HepG2 (cell line): ENCODE results near the gene LYRM7. TPM values are rescaled to one million over a fixed set of nuclear protein-coding genes. Genes with fewer than 3 reads are reported as not detected.

Source experiments
- ATAC-seq: fragments of 200-7000 bp; cut with Tn5 transposase; 3 replicates; pipeline ENCODE4 v1.9.1; 2020; ENCODE audit warnings: mild to moderate bottlenecking, moderate library complexity
- BruUV-seq: library from RNA; stranded (reverse); fragments of 400-500 nt; replicated peaks from 2 replicates; lab custom pipeline; 2021; lab: Mats Ljungman, UMichigan
- CTCF ChIA-PET: fragments of 300-600 bp; formaldehyde crosslinking; extraction: SDS; loops from one replicate; lab custom pipeline; 2021; ENCODE audit warnings: low total read pairs, inconsistent platforms, low intra/inter-chr PET ratio; lab: Yijun Ruan, JAX
- POLR2A ChIA-PET: fragments of 350-600 bp; sonication (Branson Sonifier 250); formaldehyde crosslinking; loops from one replicate; lab custom pipeline; 2020; ENCODE audit warnings: antibody characterized with exemption, inconsistent platforms; lab: Yijun Ruan, JAX
- DNase-seq: peaks from one replicate; pipeline ENCODE4 v3.0.0-alpha.2; 2015; ENCODE audit warnings: low spot score
- FAIRE-seq: peaks from 3 replicates; lab custom pipeline; 2011; peaks lifted over from hg19 to GRCh38; lab: Jason Lieb, UNC
- H2AFZ ChIP-seq: one replicate; pipeline ENCODE4 v1.6.1; 2011; ENCODE audit warnings: low read length, inconsistent platforms
- H3K27ac ChIP-seq: fragments of 300-600 bp; 3 replicates; pipeline ENCODE4 v1.8.0; 2011; ENCODE audit warnings: mixed run types, mild to moderate bottlenecking, mixed read lengths, low read length, inconsistent platforms; ENCODE audit not compliant: insufficient read depth; ENCODE audit errors: extremely low read length
- H3K27me3 ChIP-seq, 2 experiments: fragments of 200-600 bp in 1 of 2; 2 replicates in 1 of 2; 3 replicates in 1 of 2; pipeline versions ENCODE4 v1.6.0 to v1.8.0; 2011; ENCODE audit warnings: low read length in 2 of 2, mild to moderate bottlenecking in 2 of 2, moderate library complexity in 2 of 2, inconsistent platforms in 1 of 2; ENCODE audit not compliant: insufficient read depth in 2 of 2, control insufficient read depth in 1 of 2
- H3K36me3 ChIP-seq, 2 experiments: fragments of 200-600 bp in 1 of 2; replicated peaks in 1 of 2; 2 replicates in 1 of 2; 3 replicates in 1 of 2; pipeline versions ENCODE4 v1.5.1 to v1.8.0; 2011; ENCODE audit warnings: low read length in 2 of 2, inconsistent platforms in 1 of 2; ENCODE audit not compliant: insufficient read depth in 2 of 2, control insufficient read depth in 1 of 2
- H3K4me1 ChIP-seq: 2 replicates; pipeline ENCODE4 v1.5.1; 2012; ENCODE audit warnings: low read length, inconsistent platforms; ENCODE audit not compliant: insufficient read depth
- H3K4me2 ChIP-seq: 2 replicates; pipeline ENCODE4 v1.6.0; 2011; ENCODE audit warnings: low read depth, low read length, inconsistent platforms
- H3K4me3 ChIP-seq, 3 experiments: fragments of 200-600 bp in 1 of 3; sonication (generic), shearing (Covaris generic) in 1 of 3; replicated peaks in 1 of 3; 2 replicates each; pipeline ENCODE4 v1.5.1; 2011 to 2016; ENCODE audit warnings: low read length in 3 of 3, inconsistent platforms in 2 of 3, low read depth in 2 of 3, mild to moderate bottlenecking in 2 of 3, control low read depth in 1 of 3, mixed read lengths in 1 of 3; ENCODE audit not compliant: insufficient read depth in 1 of 3
- H3K79me2 ChIP-seq: one replicate; pipeline ENCODE4 v1.6.1; 2011; ENCODE audit warnings: low read length, inconsistent platforms; ENCODE audit not compliant: insufficient read depth
- H3K9ac ChIP-seq: 2 replicates; pipeline ENCODE4 v1.6.0; 2011; ENCODE audit warnings: mild to moderate bottlenecking, low read depth, low read length, inconsistent platforms; ENCODE audit not compliant: insufficient read depth
- H3K9me3 ChIP-seq: 2 replicates; pipeline ENCODE4 v1.5.1; 2012; ENCODE audit warnings: mild to moderate bottlenecking, low read length
- H4K20me1 ChIP-seq: 2 replicates; pipeline ENCODE4 v1.6.0; 2011; ENCODE audit warnings: inconsistent platforms, mild to moderate bottlenecking, low read length, moderate library complexity; ENCODE audit not compliant: insufficient read depth
- ASH2L ChIP-seq: fragments of 300-600, 200-600 bp; sonication (generic); IDR thresholded peaks from 2 replicates; pipeline ENCODE4 v1.7.0; 2017; ENCODE audit warnings: low read depth, mild to moderate bottlenecking, moderate library complexity, mixed read lengths, low read length; ENCODE audit not compliant: insufficient read length
- GTF3A ChIP-seq: sonication (generic); formaldehyde crosslinking; conservative IDR thresholded peaks from 2 replicates; pipeline ENCODE4 v1.4.0; 2020; ENCODE audit warnings: mild to moderate bottlenecking, missing genetic modification reagents
- MAFK ChIP-seq, 2 experiments: IDR thresholded peaks in 1 of 2; conservative IDR thresholded peaks in 1 of 2; 2 replicates each; pipeline ENCODE4 v1.6.1; 2011; ENCODE audit warnings: improper control_type of control experiment in 2 of 2, low read length in 2 of 2
- NFE2L2 ChIP-seq: fragments of 150-350 bp; IDR thresholded peaks from 2 replicates; pipeline ENCODE4 v1.6.1; 2014; ENCODE audit warnings: low read length
- REST ChIP-seq, 2 experiments: IDR thresholded peaks; 2 replicates each; pipeline ENCODE4 v1.6.1; 2011 to 2012; ENCODE audit warnings: low read length in 2 of 2, borderline replicate concordance in 1 of 2, low read depth in 1 of 2, mild to moderate bottlenecking in 1 of 2, moderate library complexity in 1 of 2
- SETDB1 ChIP-seq: sonication (generic); formaldehyde crosslinking; IDR thresholded peaks from 2 replicates; pipeline ENCODE4 v1.5.1; 2020; ENCODE audit warnings: missing genetic modification reagents, mild to moderate bottlenecking, borderline replicate concordance
- ZBTB8A ChIP-seq: sonication (generic); formaldehyde crosslinking; IDR thresholded peaks from 2 replicates; pipeline ENCODE4 v1.4.0; 2020; ENCODE audit warnings: mild to moderate bottlenecking, low read depth, missing genetic modification reagents, borderline replicate concordance
- ZNF318 ChIP-seq: sonication (generic); formaldehyde crosslinking; IDR thresholded peaks from 2 replicates; pipeline ENCODE4 v1.4.0; 2020; ENCODE audit warnings: mild to moderate bottlenecking, missing genetic modification reagents
- WGBS: methylation state at CpG from one replicate; pipeline ENCODE4 v1.1.6; 2017; ENCODE audit warnings: low lambda C conversion rate; 5-methylcytosine and 5-hydroxymethylcytosine counted together
- in situ Hi-C: cut with HindIII; loops from 2 replicates; pipeline ENCODE4 v1.10.0; 2017; ENCODE audit warnings: low pct_unique_long_range_greater_than_20kb; ENCODE audit not compliant: extremely low pct_ligation_motif_present
- intact Hi-C: fragments of 100-400 bp; cut with micrococcal nuclease; formaldehyde crosslinking; loops from one replicate; pipeline ENCODE4 v1.10.0; 2022; ENCODE audit not compliant: unreplicated experiment
- polyA plus RNA-seq, 8 experiments: library from polyadenylated mRNA; depleted of rRNA in 3 of 8; stranded (reverse) in 7 of 8; unstranded in 1 of 8; fragments of >200 nt; fragmentation: Illumina TruSeq in 4 of 8; extraction: Trizol in 4 of 8; gene quantifications; 2 replicates each; pipeline versions ENCODE4 v1.2.1 to v1.2.3, GENCODE V29; 2011 to 2016; ENCODE audit warnings: low read depth in 4 of 8, missing spikeins in 1 of 8, mixed read lengths in 1 of 8; ENCODE audit not compliant: insufficient read depth in 1 of 8
- total RNA-seq, 5 experiments: library from RNA; depleted of rRNA; stranded (reverse); fragments of >200 nt; fragmentation: Illumina TruSeq; extraction: Trizol; gene quantifications; 2 replicates each; pipeline ENCODE4 v1.2.3, GENCODE V29; 2016; ENCODE audit warnings: low read depth in 1 of 5

Gene LYRM7
- total and polyA plus RNA-seq, 2 of the 13 experiments (the other 11 are each of a cell fraction or from before 2014, with no cell fraction given) = 3.0 to 5.5 TPM

GRCh38 chr5:131217791-131218190 lies 47.0 kb downstream of the LYRM7 start (continued):
- TF ChIP-seq ZNF318 (CRISPR knock-in tag) (no peak), ASH2L (no peak), GTF3A (no peak)

GRCh38 chr5:131218392-131218791 lies 47.6 kb downstream of the LYRM7 start:
- FAIRE-seq (no peak), DNase-seq (no peak), ATAC-seq (no peak)
- Histone ChIP-seq H3K4me2 (no peak overlapping the region), H3K36me3 (no peaks in the 10 kb centered on the region), H3K27me3 (no peaks in the 10 kb centered on the region), H3K4me1 (no peaks in the 10 kb centered on the region), H3K9me3 (no peaks in the 10 kb centered on the region), H3K27ac (no peak overlapping the region), H4K20me1 (no peaks in the 10 kb centered on the region), H3K4me3 (no peak overlapping the region), H3K9ac (no peak overlapping the region), H2AFZ (no peak overlapping the region), H3K79me2 (no peaks in the 10 kb centered on the region)
- in situ Hi-C loops = no loop called here
- no peak for TF ChIP-seq ZBTB8A (CRISPR knock-in tag)
- TF ChIP-seq NFE2L2 = peak; percentile 37; the same call in 1 of the 2 replicates
- no peak for TF ChIP-seq REST (IDR thresholded peaks at IDR 0.05; ENCODE audit: borderline replicate concordance in 1 of 2, low read depth in 1 of 2, low read length in 2 of 2)
- no peak for TF ChIP-seq SETDB1 (CRISPR knock-in tag)
- peak in 1 of 2 experiments; percentile 39; a peak in 2 of 4 replicates for TF ChIP-seq MAFK (conservative IDR thresholded peaks at IDR 0.05 in 1 of 2, IDR thresholded peaks at IDR 0.05 in 1 of 2; ENCODE audit: low read length in 2 of 2)
- no TSS peak for BruUV-seq
- POLR2A ChIA-PET = no interaction called here
- 18% methylated on average over 4 of the region's 4 CpGs for WGBS
- intact Hi-C loops = no loop called here
- CTCF ChIA-PET = no interaction called here
